ENCODE results near the gene PLXNA1.

GRCh38 chr3:126995254-126995780 lies 12.4 kb downstream of the PLXNA1 start:
- TF ChIP-seq POLR2A (IDR thresholded peaks at IDR 0.05; ENCODE audit: low read depth, low read length) (no peak), POLR2AphosphoS5 (IDR thresholded peaks at IDR 0.05; ENCODE audit: low read depth, low read length) (no peak), TAF1 (IDR thresholded peaks at IDR 0.05; ENCODE audit: borderline replicate concordance, low read depth, low read length) (no peak)
